ENCODE measurements around the gene FNDC3A.
"Not testable (repeated sequence)": the region's sequence is repeated elsewhere in the genome, so short reads cannot be mapped to it uniquely, and the experiment has no call there.

FNDC3A gene

GRCh38 chr13:49063497-49063896 is 87.8 kb downstream of the FNDC3A start:
- H3K4me3 ChIP-seq (ENCODE audit: insufficient read depth in 1 of 2, low read depth in 1 of 2, low read length in 2 of 2), result no peak overlapping the region
- H2AK5ac ChIP-seq (ENCODE audit: low read length, severe bottlenecking), result no peak overlapping the region
- no peak overlapping the region for H2BK15ac ChIP-seq (ENCODE audit: low read depth, poor library complexity, severe bottlenecking)
- H4K8ac ChIP-seq (ENCODE audit: low read length), result no peak overlapping the region
- no peak overlapping the region for H3K27ac ChIP-seq (ENCODE audit: low read length, poor library complexity, severe bottlenecking)
- H4K91ac ChIP-seq (ENCODE audit: low read length), result no peak overlapping the region
- DNase-seq, result no peak
- no peaks in the 10 kb centered on the region for H3K27me3 ChIP-seq (ENCODE audit: control insufficient read depth in 1 of 2, insufficient read depth in 1 of 2, low read length in 2 of 2)
- no peak overlapping the region for H2BK120ac ChIP-seq (ENCODE audit: low read depth, low read length)
- peaks cover 0 to 7% of the 10 kb centered on the region in 2 experiments for H3K36me3 ChIP-seq (ENCODE audit: control insufficient read depth in 1 of 2, insufficient read depth in 2 of 2, low read depth in 1 of 2, low read length in 2 of 2)
- no peak overlapping the region for H3K4ac ChIP-seq (ENCODE audit: low read depth in 1 of 2, low read length in 2 of 2)
- no peak overlapping the region for H2BK12ac ChIP-seq (ENCODE audit: low read length in 2 of 2)
- H3K23ac ChIP-seq (ENCODE audit: low read length in 2 of 2), result no peak overlapping the region
- no peak overlapping the region for H3K14ac ChIP-seq (ENCODE audit: low read length in 2 of 2)
- no peak overlapping the region for H2BK5ac ChIP-seq (ENCODE audit: low read depth, low read length, poor library complexity, severe bottlenecking)
- H3K18ac ChIP-seq (ENCODE audit: low read depth in 1 of 2, low read length in 2 of 2), result no peak overlapping the region
- H3K79me1 ChIP-seq (replicated peaks; ENCODE audit: low read length, poor library complexity, severe bottlenecking), result peaks cover 11% of the 10 kb centered on the region
- H3K4me2 ChIP-seq (ENCODE audit: low read length, poor library complexity, severe bottlenecking), result no peak overlapping the region
- H3K9me3 ChIP-seq (ENCODE audit: control insufficient read depth, low read length), result no peaks in the 10 kb centered on the region
- H2AFZ ChIP-seq (ENCODE audit: low read depth, low read length), result no peak overlapping the region
- no peak overlapping the region for H3K9ac ChIP-seq (ENCODE audit: low read length)
- no CpG with 5 or more reads among the region's 1 CpG for WGBS
- H3K4me1 ChIP-seq (ENCODE audit: control insufficient read depth, insufficient read depth, low read depth, low read length), result no peaks in the 10 kb centered on the region

GRCh38 chr13:49064476-49064875 is 88.8 kb downstream of the FNDC3A start:
- Histone ChIP-seq H3K18ac (ENCODE audit: low read depth in 1 of 2, low read length in 2 of 2) (no peak overlapping the region), H4K8ac (ENCODE audit: low read length) (no peak overlapping the region), H3K27ac (ENCODE audit: low read length, poor library complexity, severe bottlenecking) (no peak overlapping the region), H3K9me3 (ENCODE audit: control insufficient read depth, low read length) (no peaks in the 10 kb centered on the region), H2AK5ac (ENCODE audit: low read length, severe bottlenecking) (no peak overlapping the region), H3K9ac (ENCODE audit: low read length) (no peak overlapping the region), H3K23ac (ENCODE audit: low read length in 2 of 2) (no peak overlapping the region), H3K79me1 (replicated peaks; ENCODE audit: low read length, poor library complexity, severe bottlenecking) (peaks cover 14% of the 10 kb centered on the region), H3K14ac (ENCODE audit: low read length in 2 of 2) (no peak overlapping the region), H3K4me1 (ENCODE audit: control insufficient read depth, insufficient read depth, low read depth, low read length) (no peaks in the 10 kb centered on the region), H3K4me3 (ENCODE audit: insufficient read depth in 1 of 2, low read depth in 1 of 2, low read length in 2 of 2) (no peak overlapping the region), H3K27me3 (ENCODE audit: control insufficient read depth in 1 of 2, insufficient read depth in 1 of 2, low read length in 2 of 2) (no peaks in the 10 kb centered on the region), H2BK5ac (ENCODE audit: low read depth, low read length, poor library complexity, severe bottlenecking) (no peak overlapping the region), H2AFZ (ENCODE audit: low read depth, low read length) (no peak overlapping the region), H3K36me3 (ENCODE audit: control insufficient read depth in 1 of 2, insufficient read depth in 2 of 2, low read depth in 1 of 2, low read length in 2 of 2) (peaks cover 0 to 7% of the 10 kb centered on the region in 2 experiments), H3K4me2 (ENCODE audit: low read length, poor library complexity, severe bottlenecking) (no peak overlapping the region), H2BK120ac (ENCODE audit: low read depth, low read length) (no peak overlapping the region), H2BK15ac (ENCODE audit: low read depth, poor library complexity, severe bottlenecking) (no peak overlapping the region), H2BK12ac (ENCODE audit: low read length in 2 of 2) (no peak overlapping the region), H3K4ac (ENCODE audit: low read depth in 1 of 2, low read length in 2 of 2) (no peak overlapping the region), H4K91ac (ENCODE audit: low read length) (no peak overlapping the region)
- WGBS, result 97% methylated on average over 3 of the region's 3 CpGs
- DNase-seq, result no peak

- no peak overlapping the region for H3K14ac ChIP-seq (ENCODE audit: low read length in 2 of 2)
- H3K79me1 ChIP-seq (replicated peaks; ENCODE audit: low read length, poor library complexity, severe bottlenecking), result peaks cover 14% of the 10 kb centered on the region
- H3K4me1 ChIP-seq (ENCODE audit: control insufficient read depth, insufficient read depth, low read depth, low read length), result no peaks in the 10 kb centered on the region
- no peak overlapping the region for H3K9ac ChIP-seq (ENCODE audit: low read length)
- H4K91ac ChIP-seq (ENCODE audit: low read length), result no peak overlapping the region
- H3K18ac ChIP-seq (ENCODE audit: low read depth in 1 of 2, low read length in 2 of 2), result no peak overlapping the region
- H2BK12ac ChIP-seq (ENCODE audit: low read length in 2 of 2), result no peak overlapping the region
- no peak overlapping the region for H3K4me3 ChIP-seq (ENCODE audit: insufficient read depth in 1 of 2, low read depth in 1 of 2, low read length in 2 of 2)
- H2BK15ac ChIP-seq (ENCODE audit: low read depth, poor library complexity, severe bottlenecking), result no peak overlapping the region
- no peak overlapping the region for H2AK5ac ChIP-seq (ENCODE audit: low read length, severe bottlenecking)
- no peak overlapping the region for H3K23ac ChIP-seq (ENCODE audit: low read length in 2 of 2)
- no peaks in the 10 kb centered on the region for H3K27me3 ChIP-seq (ENCODE audit: control insufficient read depth in 1 of 2, insufficient read depth in 1 of 2, low read length in 2 of 2)
- no peak overlapping the region for H3K27ac ChIP-seq (ENCODE audit: low read length, poor library complexity, severe bottlenecking)
- H3K9me3 ChIP-seq (ENCODE audit: control insufficient read depth, low read length), result no peaks in the 10 kb centered on the region
- H3K36me3 ChIP-seq (ENCODE audit: control insufficient read depth in 1 of 2, insufficient read depth in 2 of 2, low read depth in 1 of 2, low read length in 2 of 2), result peaks cover 0 to 9% of the 10 kb centered on the region in 2 experiments
- no peak overlapping the region for H3K4ac ChIP-seq (ENCODE audit: low read depth in 1 of 2, low read length in 2 of 2)
- H2BK5ac ChIP-seq (ENCODE audit: low read depth, low read length, poor library complexity, severe bottlenecking), result no peak overlapping the region
- 97% methylated on average over 2 of the region's 2 CpGs for WGBS
- no peak overlapping the region for H3K4me2 ChIP-seq (ENCODE audit: low read length, poor library complexity, severe bottlenecking)
- H2AFZ ChIP-seq (ENCODE audit: low read depth, low read length), result no peak overlapping the region
- no peak overlapping the region for H4K8ac ChIP-seq (ENCODE audit: low read length)
- no peak overlapping the region for H2BK120ac ChIP-seq (ENCODE audit: low read depth, low read length)
- DNase-seq, result no peak
These were observed 91.1 kb downstream of the FNDC3A start for GRCh38 chr13:49066856-49067255.

GRCh38 chr13:49068498-49068897 is 92.8 kb downstream of the FNDC3A start:
- H3K4me2 ChIP-seq (ENCODE audit: low read length, poor library complexity, severe bottlenecking); DNase-seq; H2AK5ac ChIP-seq (ENCODE audit: low read length, severe bottlenecking); H4K91ac ChIP-seq (ENCODE audit: low read length); H2AFZ ChIP-seq (ENCODE audit: low read depth, low read length); H3K23ac ChIP-seq (ENCODE audit: low read length in 2 of 2); H3K27ac ChIP-seq (ENCODE audit: low read length, poor library complexity, severe bottlenecking); H3K14ac ChIP-seq (ENCODE audit: low read length in 2 of 2); H4K8ac ChIP-seq (ENCODE audit: low read length); H3K4ac ChIP-seq (ENCODE audit: low read depth in 1 of 2, low read length in 2 of 2); H3K36me3 ChIP-seq (ENCODE audit: control insufficient read depth in 1 of 2, insufficient read depth in 2 of 2, low read depth in 1 of 2, low read length in 2 of 2); H3K27me3 ChIP-seq (ENCODE audit: control insufficient read depth in 1 of 2, insufficient read depth in 1 of 2, low read length in 2 of 2); H2BK120ac ChIP-seq (ENCODE audit: low read depth, low read length); H3K4me1 ChIP-seq (ENCODE audit: control insufficient read depth, insufficient read depth, low read depth, low read length); H2BK5ac ChIP-seq (ENCODE audit: low read depth, low read length, poor library complexity, severe bottlenecking); H3K4me3 ChIP-seq (ENCODE audit: insufficient read depth in 1 of 2, low read depth in 1 of 2, low read length in 2 of 2); H3K9ac ChIP-seq (ENCODE audit: low read length); H3K18ac ChIP-seq (ENCODE audit: low read depth in 1 of 2, low read length in 2 of 2); H2BK12ac ChIP-seq (ENCODE audit: low read length in 2 of 2); H2BK15ac ChIP-seq (ENCODE audit: low read depth, poor library complexity, severe bottlenecking); H3K9me3 ChIP-seq (ENCODE audit: control insufficient read depth, low read length): not testable (repeated sequence)
- peaks cover 13% of the 10 kb centered on the region for H3K79me1 ChIP-seq (replicated peaks; ENCODE audit: low read length, poor library complexity, severe bottlenecking)
- WGBS, result 100% methylated on average over 1 of the region's 1 CpG

All from mesenchymal stem cell (in vitro differentiated cells and primary cell).